Middle frontal gyrus (tissue), 1 donor: ENCODE measurements around the gene SEMA4D.
"Not testable (repeated sequence)": the region's sequence is repeated elsewhere in the genome, so short reads cannot be mapped to it uniquely, and the experiment has no call there.

Experiments
- DNase-seq: peaks from one replicate; pipeline ENCODE4 v3.0.0-alpha.2; 2015; ENCODE audit warnings: low spot score; ENCODE audit errors: extremely low spot score

SEMA4D gene

DNA sequence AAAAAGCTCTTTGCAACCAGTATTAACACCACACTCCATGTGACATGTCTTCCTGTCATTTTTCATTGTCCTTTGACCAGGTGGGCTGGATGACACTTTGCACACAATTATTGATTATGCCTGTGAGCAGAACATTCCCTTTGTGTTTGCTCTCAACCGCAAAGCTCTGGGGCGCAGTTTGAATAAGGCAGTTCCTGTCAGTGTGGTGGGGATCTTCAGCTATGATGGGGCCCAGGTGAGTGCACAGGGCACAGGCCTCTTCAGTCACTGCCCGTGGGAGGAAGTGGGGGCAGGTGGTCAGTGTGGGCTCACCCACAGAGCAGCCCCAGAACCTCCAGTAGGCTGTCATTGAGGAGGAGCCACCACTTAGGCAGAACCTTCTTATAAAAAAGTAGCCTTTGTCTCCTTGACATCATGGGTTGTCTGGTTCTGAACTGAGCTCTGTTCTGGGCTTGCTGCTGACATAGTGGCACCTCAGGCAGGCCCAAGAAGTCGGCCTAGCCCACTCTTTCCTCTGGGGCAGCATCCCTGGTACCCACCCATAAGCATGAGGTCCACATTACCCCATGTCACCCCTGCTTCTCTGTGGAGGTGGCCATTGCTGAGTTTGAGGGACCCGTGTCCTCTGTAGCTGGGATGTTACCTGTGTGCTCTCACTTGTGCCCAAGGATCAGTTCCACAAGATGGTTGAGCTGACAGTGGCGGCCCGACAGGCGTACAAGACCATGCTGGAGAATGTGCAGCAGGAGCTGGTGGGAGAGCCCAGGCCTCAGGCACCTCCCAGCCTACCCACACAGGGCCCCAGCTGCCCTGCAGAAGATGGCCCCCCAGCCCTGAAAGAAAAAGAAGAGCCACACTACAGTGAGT, 140.3 kb downstream of the SEMA4D start:
- DNase-seq = no peak

DNA sequence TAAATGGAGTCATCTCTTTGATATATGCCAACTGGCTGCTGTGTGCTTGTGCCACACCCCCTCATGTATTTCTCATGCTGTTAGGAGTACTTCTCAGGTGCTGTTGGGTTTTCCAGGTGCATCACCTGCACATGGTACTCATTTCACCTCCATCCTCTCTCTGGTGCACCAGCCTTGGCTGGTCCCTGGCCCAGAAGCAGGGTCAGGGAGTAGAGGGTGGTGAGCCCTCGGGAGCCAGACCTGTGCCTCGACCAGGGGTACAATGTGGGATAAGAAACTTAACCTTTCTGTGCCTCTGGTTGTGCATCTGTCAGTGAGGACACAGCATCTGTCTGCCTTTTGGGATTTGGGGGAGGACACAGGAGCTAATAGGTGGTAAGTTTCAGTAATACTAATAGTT, 141.1 kb downstream of the SEMA4D start:
- no peak for DNase-seq

DNA sequence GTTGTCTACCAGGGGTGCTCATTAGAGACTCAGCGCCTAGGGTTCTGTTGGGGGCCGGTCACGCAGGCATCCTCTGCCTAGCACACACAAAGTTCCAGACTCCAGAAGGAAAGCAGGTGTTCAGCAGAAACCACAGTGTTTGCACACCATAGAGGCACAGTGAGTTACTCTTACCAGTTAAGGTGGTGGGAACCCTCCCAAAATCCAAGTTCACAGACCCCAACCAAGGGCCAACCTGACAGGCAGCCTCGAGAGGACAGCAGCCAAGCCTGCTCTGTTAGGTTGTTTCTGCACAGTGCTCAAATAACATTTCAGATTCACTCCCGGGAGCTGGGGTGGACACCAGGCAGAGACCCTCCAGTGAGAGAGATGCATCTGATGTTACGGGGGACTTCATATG, 143.4 kb downstream of the SEMA4D start:
- DNase-seq = no peak

DNA sequence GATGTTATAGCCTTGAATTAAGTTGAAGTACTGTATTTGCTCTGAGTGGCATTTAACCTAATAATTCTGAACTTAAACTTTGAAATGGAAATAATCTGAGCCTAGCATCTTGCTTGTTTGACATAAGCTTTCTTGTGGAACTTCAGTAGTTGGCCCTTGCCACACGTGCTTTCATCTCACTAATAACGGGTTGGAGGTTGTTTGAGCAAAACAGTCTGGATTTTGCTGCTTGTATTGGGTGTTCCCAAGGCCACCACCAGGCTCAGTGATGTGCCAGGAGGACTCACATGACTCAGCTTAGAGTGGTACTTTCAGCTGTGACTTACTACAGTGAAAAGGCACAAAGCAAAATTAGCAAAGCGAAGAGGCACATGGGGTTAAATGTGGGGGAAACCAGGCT, 143.9 kb downstream of the SEMA4D start:
- DNase-seq = no peak

DNA sequence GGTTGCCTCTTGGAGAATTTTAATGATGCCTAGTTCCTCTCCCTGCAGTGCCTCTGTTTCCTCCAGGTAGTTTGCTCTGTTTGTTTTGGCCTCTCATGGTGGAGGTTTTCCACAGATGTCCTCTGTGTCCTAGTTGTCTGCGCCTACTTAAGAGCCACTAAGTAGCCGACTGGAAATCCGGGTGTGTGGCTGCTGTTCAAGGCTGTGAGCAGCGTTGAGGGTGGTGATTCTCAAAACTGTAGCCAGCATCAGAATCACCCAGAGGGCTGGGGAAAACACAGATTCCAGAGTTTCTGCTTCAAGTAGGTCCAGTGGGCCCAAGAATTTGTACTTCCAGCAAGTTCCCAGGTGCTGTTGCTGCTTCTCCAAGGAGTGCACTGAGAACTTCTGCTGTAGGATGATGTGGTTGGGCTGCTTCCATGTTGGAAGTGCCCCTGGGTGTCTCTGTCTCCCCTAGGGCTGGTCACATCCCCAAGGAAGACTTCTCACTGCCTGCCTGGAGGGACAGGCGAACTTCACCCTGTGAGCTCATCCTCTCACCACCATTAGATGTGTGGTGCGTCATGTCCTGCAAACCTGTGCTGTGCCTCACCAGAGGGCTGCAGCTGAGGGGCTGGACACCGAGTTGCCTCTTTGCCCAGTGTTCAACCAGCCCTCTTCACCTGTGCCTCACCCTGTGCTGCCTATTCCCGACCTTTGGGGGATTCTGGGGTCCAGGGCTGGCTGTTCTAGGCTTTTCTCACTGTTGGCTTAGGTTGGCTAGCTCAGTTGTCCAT, 144.9 kb downstream of the SEMA4D start:
- DNase-seq = no peak

DNA sequence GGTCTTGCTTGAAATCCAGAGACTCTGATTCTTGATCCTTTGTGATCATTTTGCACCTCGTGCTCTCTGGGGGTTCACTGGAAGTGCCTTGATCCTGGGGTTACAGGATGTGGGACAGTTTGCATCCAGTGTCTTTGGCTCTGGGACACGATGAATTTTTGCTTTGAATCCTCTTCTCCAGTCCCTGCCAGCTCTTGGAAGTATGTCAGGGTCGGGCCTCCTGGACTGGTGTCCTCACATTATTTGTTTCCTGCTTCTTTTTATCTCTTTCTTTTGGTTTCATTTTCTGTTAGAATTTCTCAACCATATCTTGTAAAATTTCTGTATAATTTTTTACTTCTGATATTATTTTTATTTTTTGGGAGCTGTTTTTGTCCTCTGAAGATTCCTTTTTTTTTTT, 145.5 kb downstream of the SEMA4D start:
- DNase-seq = no peak

DNA sequence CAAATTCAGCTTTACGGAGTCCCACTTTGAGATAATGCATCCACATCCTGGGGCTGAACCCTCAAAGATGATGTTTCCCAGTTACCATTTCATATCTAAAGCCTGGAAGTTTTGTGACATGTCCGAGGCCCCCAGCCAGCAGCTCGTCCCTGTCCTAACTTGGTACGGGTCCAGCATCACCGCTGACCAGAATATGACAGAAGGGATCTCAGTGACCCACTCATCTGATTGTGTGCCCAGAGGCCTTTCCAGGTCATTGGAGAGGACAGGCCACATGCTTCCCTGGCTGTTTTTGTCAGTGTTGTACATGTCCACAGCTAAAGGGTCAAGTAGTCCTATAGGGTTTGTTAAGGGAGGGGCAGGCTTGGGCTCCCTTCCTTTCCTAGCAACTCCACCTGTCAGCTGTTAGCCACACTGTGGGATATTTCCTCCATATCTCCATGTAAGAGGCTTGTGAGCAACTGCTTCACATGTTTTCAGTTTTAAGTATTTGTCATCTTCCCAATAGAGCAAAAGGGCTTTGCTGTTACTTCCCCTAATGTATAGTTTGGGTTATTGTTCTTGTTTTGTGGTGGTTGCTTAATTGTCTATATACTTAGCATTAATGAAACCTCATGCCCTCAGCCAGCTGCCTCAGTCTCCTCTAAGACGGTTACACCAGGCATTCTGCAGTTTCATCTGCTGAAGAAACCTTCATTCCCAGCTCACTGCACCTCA, 146.2 kb downstream of the SEMA4D start:
- no peak for DNase-seq

DNA sequence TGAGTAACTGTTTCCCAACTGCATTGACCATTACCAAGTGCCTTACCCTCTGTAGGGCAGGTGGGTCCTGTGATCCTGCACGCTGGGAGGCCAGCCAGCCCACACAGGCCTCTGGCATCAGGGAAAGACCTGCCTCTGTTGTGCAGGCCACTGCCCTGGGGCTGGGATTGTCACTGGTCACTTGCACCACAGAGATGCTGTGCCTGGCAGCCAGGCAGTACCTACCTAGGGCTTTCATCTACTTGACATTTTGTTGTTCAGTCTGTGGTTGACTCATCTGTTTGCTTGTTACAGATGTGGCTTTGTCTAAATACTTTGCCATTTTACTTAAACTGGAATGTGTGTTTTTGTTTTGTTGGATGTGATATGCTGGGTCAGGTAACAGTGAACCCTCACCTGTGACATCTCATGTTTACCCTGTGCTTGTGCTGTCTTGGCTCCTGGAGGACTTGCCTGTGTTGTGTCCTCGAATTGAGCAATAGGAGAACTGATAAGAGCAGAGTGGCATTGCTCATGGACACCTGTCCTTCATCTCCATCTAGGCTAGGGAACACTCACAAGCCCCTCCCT, 146.8 kb downstream of the SEMA4D start:
- DNase-seq = no peak

DNA sequence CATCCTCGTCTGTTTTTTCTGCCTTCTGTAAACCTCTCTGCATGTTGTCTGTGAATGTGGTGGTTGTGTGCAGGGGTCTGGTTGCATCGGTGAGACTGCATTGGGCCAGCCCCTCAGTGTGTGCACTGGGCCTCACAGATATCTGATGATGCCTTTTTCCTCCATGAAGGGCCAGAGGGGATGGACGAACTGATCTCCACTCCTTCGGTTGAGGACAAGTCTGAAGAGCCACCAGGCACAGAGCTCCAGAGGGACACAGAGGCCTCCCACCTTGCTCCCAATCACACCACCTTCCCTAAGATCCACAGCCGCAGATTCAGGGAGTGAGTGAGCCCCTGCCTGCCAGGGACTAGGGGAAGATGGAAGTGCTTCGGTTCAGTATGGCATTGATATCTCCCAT, 148.3 kb downstream of the SEMA4D start:
- DNase-seq = no peak

DNA sequence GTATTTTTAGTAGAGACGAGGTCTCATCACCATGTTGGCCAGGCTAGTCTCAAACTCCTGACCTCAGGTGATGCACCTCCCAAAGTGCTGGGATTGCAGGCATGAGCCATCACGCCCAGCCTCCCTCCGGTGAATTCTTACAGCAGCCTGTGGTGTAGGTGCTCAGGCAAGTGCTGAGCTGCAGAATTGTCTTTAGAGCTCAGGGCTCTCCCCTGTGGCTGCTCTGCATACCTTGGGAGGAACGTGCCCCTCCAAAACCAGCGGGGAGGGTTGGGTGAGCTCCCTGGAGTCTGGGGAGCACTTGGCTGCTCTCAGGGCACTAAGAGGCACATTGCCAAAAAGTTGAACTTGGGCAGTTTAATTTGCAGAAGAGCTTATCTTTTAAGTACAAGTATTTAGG, 150.3 kb downstream of the SEMA4D start:
- DNase-seq = no peak

DNA sequence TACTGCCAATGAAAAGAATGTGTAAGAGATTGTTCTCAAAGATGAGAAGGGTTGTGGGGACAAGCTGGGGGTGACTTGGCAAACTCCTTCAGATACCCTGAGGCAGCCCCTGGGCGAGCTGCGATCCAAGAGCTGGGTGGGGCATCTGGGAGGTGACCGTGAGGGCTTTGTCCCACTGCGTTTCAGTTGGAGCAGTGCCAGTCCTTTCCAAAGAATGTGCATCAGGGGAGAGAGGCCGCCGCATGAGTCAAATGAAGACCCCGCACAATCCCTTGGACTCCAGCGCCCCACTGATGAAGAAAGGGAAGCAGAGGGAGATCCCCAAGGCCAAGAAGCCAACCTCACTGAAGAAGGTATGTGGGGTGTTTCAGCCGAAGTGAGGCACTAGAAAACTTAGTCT, 151.2 kb downstream of the SEMA4D start:
- no peak for DNase-seq

DNA sequence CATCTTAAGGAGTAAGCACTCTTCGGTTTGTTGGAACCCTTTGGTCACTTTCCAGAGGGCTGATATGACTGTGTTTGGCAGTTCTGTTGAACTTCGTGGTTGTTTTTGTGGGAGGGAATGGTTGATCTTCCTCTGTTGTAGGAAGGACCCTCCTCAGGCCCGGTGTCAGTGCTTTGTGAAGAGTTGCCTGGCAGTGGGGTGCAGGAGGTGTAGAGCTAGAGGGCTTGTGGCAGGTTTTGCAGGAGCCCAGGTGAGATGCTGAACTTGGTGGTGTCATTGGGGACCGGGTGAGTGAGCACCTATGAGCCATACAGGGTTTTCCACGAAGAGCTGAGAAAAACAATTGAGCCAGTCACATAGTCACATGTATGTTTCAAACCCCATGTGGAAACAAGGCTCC, 152.4 kb downstream of the SEMA4D start:
- no peak for DNase-seq

DNA sequence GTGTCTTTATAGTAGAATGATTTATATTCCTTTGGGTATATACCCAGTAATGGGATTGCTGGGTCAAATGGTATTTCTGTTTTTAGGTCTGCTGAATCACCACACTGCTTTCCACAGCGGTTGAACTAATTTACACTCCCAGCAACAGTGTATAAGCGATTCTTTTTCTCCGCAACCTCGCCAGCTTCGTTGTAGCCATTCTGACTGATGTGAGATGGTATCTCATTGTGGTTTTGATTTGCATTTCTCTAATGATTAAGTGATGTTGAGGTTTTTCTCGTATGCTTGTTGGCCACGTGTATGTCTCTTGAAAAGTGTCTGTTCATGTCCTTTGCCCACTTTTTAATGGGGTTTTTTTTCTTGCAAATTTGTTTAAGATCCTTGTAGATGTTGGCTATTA, 154.1 kb downstream of the SEMA4D start:
- not testable (repeated sequence) for DNase-seq

DNA sequence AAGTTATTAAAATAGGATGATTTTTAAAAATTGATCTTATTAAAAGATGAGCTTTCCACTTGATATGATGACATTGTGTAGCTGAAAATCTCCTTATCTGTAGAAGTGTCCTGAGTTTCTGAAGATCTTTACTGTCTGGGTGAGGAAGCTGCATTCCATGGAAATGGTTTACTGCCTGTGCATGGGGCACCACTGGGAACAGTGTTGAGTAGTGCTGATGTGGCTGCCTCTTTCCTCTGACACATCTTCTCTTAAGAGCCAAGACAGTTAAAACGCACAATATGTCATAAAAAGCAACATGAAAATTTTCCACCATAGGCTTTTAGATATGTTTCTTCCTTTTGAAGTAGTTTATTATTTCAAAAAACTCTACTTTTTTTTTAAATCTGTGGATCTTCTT, 155.0 kb downstream of the SEMA4D start:
- no peak for DNase-seq

DNA sequence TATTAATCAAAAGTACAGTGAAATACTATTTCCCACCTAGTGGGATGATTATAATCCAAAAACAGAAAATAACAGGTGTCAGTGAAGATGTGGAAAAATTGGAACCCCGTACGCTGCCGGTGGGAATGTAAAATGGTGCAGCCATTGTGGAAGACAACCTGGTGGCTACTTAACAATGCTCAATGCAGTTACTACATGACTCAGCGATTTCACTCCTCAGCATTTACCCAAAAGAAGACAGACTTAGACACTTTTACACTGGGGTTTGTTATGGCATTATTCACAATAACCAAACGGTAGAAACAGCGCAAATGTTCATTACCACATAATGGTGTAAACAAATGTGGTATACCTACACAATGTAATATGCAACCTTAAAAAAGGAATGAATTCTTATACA, 155.7 kb downstream of the SEMA4D start:
- no peak for DNase-seq

DNA sequence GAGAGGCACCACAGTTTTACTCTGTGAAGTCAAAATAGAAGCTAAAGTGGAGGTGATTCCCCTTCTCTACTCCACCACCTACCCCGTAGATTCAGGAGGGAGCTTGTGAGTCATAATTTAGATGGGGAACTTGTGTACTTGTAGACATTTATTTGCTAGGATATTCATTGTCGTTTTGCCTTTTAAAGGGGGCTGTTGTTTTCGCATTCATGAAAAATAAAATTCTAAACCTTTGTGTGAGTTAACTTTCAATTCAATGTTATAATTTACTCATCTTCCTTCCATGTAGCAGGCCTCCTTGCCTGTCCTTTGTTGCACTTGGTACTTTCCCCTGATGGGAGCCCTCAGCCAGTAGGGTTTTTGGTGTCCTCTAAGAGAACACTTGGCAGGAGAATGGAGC, 157.6 kb downstream of the SEMA4D start:
- no peak for DNase-seq

DNA sequence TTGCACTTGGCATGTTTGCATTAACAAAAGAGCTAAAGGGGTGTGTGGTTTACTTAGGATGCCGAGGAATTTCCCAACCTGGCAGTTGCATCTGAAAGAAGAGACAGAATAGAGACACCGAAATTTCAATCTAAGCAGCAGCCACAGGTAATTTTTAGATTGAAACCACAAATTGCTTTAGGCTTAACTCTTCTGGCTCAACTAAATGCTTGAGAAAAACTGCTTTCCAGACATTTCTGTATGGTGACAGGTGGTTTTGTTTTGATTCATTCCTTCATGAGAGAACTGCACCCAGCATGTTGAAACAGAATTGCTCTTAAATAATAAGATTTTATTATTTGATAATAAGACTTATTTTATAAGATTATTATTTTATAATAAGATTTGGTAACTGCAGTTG, 158.1 kb downstream of the SEMA4D start:
- no peak for DNase-seq

DNA sequence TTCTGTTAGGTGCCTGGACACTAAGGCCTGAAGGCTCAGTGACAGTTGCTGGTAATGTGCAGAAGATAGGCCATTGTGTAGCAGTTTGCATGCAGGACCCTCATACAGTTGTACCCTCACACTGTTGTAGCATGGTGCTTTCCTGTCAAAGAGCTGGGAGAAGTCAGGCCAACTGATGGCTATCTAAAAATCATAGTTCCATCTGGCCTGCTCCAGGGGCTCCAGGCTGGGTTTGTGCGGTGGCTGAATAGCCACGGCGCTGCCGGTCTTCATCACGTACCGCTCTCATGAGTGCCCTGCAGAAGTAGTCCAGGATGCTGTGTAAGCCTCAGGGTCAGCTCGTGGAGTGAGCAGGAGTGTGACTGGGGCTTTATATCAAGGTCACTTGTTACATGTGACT, 167.4 kb downstream of the SEMA4D start:
- DNase-seq = no peak

DNA sequence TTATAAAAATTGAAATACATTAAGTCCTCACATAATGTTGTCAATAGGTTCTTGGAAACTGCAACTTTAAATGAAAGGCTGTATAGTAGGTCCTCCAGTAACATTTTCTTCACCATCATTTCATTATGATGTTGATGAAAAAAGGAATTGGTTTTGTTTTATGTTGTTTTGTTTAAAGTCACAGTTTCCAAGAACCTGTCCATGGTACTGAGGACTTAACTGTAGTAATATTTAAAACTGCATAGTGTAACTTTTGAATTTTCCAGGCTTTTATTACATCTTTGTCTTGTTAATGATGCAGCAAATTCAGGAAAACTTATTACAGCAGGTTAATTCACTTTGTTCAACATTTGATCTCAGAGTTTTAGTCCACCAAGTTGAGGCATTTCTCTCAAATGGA, 168.0 kb downstream of the SEMA4D start:
- no peak for DNase-seq

DNA sequence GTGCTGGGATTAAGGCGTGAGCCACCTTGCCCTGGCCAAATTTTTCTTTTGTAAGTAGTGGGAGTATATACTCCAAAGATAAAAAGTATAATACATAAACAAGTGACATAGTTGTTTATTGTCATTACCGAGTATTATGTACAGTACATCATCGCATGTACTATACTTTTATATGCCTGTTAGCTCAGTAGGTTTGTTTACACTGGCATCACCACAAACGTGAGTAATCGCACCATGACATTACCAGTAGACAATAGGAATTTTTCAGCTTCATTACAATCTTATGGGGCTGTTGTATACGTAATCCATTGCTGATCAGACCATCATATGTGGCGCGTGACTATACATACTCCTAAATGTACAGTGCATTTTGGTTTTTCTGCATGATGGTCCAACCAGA, 169.8 kb downstream of the SEMA4D start:
- DNase-seq = no peak

DNA sequence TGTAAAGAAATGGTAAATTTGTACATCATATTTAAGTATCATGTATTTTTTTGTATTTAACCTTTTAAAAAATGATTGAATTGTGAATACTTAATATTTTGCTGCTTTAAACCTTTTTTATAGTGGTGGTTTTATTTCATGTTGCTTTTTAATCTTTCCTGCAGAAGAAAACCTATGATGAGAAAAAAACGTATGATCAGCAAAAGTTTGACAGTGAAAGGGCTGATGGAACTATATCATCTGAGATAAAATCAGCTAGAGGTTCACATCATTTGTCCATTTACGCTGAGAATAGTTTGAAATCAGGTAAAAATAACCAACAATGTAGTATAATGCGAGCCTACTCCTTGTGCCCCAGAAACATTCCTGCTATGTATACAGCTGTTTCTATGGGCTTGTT, 172.2 kb downstream of the SEMA4D start:
- no peak for DNase-seq

DNA sequence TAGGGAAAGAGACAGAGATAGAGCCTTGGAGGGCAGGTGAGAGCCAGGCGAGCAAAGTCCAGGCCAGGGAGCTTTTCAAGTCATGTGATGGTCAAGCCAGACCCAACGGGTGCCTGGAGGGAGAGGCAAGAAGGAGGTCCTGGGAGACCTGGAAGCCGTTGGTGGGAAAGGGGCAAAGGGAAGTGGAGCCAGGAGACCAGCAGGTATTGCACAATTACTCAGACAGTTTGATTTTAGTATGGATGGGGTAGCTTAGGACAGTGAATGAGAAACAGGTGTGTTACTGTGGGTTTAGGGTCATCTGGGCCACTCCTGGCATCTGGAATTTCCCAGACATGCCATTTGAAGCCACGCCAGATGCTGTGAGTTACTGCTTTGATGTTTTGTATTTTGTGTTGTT, 174.5 kb downstream of the SEMA4D start:
- DNase-seq = no peak
